Natural killer cell (primary cell): ENCODE measurements around the gene TUBGCP6. TPM values are rescaled to one million over a fixed set of nuclear protein-coding genes. Genes with fewer than 3 reads are reported as not detected.

Source experiments
- ATAC-seq, 3 donors: fragments of 150-1000 bp in 2 of 3; fragments of 200-7000 bp in 1 of 3; cut with Tn5 transposase; 1 replicate in 1 of 3; 2 replicates in 2 of 3; pipeline ENCODE4 v1.10.0; 2021; ENCODE audit warnings: mild to moderate bottlenecking in 2 of 3, moderate library complexity in 2 of 3
- DNase-seq, 2 donors: peaks; one replicate each; pipeline versions ENCODE4 v3.0.0 to v3.0.0-alpha.2; 2013 to 2021; ENCODE audit warnings: mixed read lengths in 1 of 2
- H3K27ac ChIP-seq: one replicate; pipeline ENCODE4 v1.5.1; 2013; ENCODE audit warnings: mild to moderate bottlenecking, low read length
- H3K27me3 ChIP-seq: one replicate; pipeline ENCODE4 v1.6.1; 2013; ENCODE audit warnings: low read length; ENCODE audit not compliant: control insufficient read depth, insufficient read depth
- H3K36me3 ChIP-seq: one replicate; pipeline ENCODE4 v1.6.1; 2013; ENCODE audit warnings: low read length; ENCODE audit not compliant: control insufficient read depth, insufficient read depth
- H3K4me1 ChIP-seq: one replicate; pipeline ENCODE4 v1.6.1; 2013; ENCODE audit warnings: low read length; ENCODE audit not compliant: control insufficient read depth, insufficient read depth
- H3K4me3 ChIP-seq: one replicate; pipeline ENCODE4 v1.5.1; 2013; ENCODE audit warnings: low read length
- H3K9me3 ChIP-seq: one replicate; pipeline ENCODE4 v1.6.1; 2013; ENCODE audit warnings: low read length; ENCODE audit not compliant: control insufficient read depth, insufficient read depth
- H3K27ac Mint-ChIP-seq, 2 donors: one replicate each; pipeline ENCODE4 v1.8.0; 2022; ENCODE audit warnings: mild to moderate bottlenecking in 2 of 2, mixed read lengths in 2 of 2, moderate library complexity in 1 of 2
- H3K27me3 Mint-ChIP-seq, 2 donors: one replicate each; pipeline ENCODE4 v1.8.0; 2022; ENCODE audit warnings: low read depth in 2 of 2, mixed read lengths in 2 of 2
- H3K36me3 Mint-ChIP-seq: one replicate; pipeline ENCODE4 v1.8.0; 2022; ENCODE audit warnings: mixed read lengths
- H3K4me1 Mint-ChIP-seq, 2 donors: one replicate each; pipeline ENCODE4 v1.8.0; 2022; ENCODE audit warnings: mixed read lengths in 2 of 2
- H3K4me3 Mint-ChIP-seq: one replicate; pipeline ENCODE4 v1.8.0; 2022; ENCODE audit warnings: mild to moderate bottlenecking, moderate library complexity, mixed read lengths
- H3K9me3 Mint-ChIP-seq, 2 donors: one replicate each; pipeline ENCODE4 v1.8.0; 2022; ENCODE audit warnings: mixed read lengths in 2 of 2
- WGBS: methylation state at CpG from one replicate; pipeline ENCODE4 v1.1.7; 2013; ENCODE audit warnings: missing lambda C conversion rate; ENCODE audit not compliant: insufficient coverage; 5-methylcytosine and 5-hydroxymethylcytosine counted together
- intact Hi-C: fragments of 100-400 bp; cut with micrococcal nuclease; formaldehyde crosslinking; loops from one replicate; pipeline ENCODE4 v1.14.2; 2022
- total RNA-seq, 4 donors: library from RNA; stranded (reverse); fragments of 120-200 nt in 1 of 4; gene quantifications; one replicate each; pipeline versions ENCODE4 v1.2.3 to v1.2.4, GENCODE V29; 2013 to 2022
- TF ChIP-seq, protein P1 (sequence below): fragments of 200-600 bp; IDR thresholded peaks from one replicate; pipeline ENCODE4 v1.8.0; 2022; ENCODE audit warnings: antibody characterized with exemption

The TUBGCP6 gene
- total RNA-seq, 3 donors from 2014 or later (not counting 1 experiment from before 2014, with no cell fraction given), result 105 to 126 (median 118) TPM

DNA sequence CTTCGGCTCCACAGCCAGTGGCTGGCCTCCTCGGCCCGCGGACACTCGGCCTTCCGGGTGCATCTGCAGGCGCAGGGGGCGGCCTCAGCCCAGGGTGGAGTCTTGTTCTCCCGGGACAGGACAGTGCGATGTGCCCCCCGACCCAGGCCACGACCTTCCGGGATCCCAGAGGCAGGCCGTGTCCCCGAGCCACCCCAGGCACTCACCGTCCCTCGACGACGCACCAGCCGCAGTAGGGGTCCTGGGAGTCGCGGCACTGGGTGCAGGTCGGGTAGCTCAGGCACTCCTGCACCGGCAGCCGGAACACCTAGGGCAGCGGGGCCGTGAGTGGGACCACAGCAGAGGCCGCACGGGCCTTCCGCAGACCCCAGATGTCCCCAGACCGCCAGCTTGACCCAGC is 42.9 kb upstream of the TUBGCP6 start:
- ATAC-seq (no peak), DNase-seq (no peak)
- Histone ChIP-seq H3K27ac (no peak overlapping the region), H3K9me3 (no peaks in the 10 kb centered on the region), H3K27me3 (no peaks in the 10 kb centered on the region), H3K4me3 (no peak overlapping the region), H3K4me1 (peaks cover 15% of the 10 kb centered on the region), H3K36me3 (no peaks in the 10 kb centered on the region)
- TF ChIP-seq, protein P1, sequence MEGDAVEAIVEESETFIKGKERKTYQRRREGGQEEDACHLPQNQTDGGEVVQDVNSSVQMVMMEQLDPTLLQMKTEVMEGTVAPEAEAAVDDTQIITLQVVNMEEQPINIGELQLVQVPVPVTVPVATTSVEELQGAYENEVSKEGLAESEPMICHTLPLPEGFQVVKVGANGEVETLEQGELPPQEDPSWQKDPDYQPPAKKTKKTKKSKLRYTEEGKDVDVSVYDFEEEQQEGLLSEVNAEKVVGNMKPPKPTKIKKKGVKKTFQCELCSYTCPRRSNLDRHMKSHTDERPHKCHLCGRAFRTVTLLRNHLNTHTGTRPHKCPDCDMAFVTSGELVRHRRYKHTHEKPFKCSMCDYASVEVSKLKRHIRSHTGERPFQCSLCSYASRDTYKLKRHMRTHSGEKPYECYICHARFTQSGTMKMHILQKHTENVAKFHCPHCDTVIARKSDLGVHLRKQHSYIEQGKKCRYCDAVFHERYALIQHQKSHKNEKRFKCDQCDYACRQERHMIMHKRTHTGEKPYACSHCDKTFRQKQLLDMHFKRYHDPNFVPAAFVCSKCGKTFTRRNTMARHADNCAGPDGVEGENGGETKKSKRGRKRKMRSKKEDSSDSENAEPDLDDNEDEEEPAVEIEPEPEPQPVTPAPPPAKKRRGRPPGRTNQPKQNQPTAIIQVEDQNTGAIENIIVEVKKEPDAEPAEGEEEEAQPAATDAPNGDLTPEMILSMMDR, result no peak
- Mint-ChIP-seq H3K4me1 (peaks cover 0 to 3% of the 10 kb centered on the region in 2 donors), H3K27ac (no peak overlapping the region), H3K9me3 (no peaks in the 10 kb centered on the region), H3K27me3 (peaks cover 6 to 10% of the 10 kb centered on the region in 2 donors), H3K4me3 (no peak overlapping the region), H3K36me3 (no peaks in the 10 kb centered on the region)
- WGBS, result 95% methylated on average over 31 of the region's 31 CpGs
- intact Hi-C loops, result no loop called here

DNA sequence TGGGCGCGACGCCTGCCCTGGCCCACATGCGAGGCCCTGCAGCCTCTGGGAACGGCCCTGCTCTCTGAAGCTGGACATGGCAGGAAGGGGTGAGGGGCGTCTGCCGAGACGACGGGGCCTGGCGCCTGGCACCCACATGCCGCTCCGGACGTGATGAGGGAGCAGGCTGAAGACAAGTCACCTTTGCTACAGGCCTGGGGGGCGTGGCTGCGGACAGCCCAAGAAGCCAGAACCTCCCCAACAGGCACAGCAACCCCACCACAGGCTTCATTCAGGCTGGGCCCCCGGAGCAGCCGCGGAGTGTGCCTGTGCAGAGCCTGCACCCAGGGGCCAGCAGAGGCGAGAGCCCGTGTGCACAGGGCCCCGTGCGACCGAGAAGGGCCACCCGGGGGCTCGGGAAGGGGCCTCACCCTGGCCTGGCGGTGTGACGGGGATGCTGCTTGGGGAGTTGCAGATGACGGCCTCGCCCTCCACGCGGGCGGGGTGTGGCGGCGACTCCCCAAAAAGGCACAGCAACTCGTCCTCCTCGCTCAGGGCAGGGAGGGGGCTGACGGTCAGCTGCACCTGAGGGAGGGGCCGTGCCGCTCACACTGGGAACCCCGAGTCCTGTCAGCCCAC is 42.0 kb upstream of the TUBGCP6 start:
- TF ChIP-seq, protein P1, result no peak
- intact Hi-C loops, result no loop called here
- Mint-ChIP-seq H3K4me3 (no peak overlapping the region), H3K4me1 (no peaks in the 10 kb centered on the region), H3K36me3 (no peaks in the 10 kb centered on the region), H3K27me3 (peaks cover 0 to 4% of the 10 kb centered on the region in 2 donors), H3K27ac (no peak overlapping the region), H3K9me3 (no peaks in the 10 kb centered on the region)
- Histone ChIP-seq H3K27me3 (no peaks in the 10 kb centered on the region), H3K36me3 (no peaks in the 10 kb centered on the region), H3K27ac (no peak overlapping the region), H3K4me1 (peaks cover 8% of the 10 kb centered on the region), H3K9me3 (no peaks in the 10 kb centered on the region), H3K4me3 (no peak overlapping the region)
- WGBS, result 93% methylated on average over 40 of the region's 40 CpGs
- no peak for DNase-seq
- ATAC-seq, result no peak

DNA sequence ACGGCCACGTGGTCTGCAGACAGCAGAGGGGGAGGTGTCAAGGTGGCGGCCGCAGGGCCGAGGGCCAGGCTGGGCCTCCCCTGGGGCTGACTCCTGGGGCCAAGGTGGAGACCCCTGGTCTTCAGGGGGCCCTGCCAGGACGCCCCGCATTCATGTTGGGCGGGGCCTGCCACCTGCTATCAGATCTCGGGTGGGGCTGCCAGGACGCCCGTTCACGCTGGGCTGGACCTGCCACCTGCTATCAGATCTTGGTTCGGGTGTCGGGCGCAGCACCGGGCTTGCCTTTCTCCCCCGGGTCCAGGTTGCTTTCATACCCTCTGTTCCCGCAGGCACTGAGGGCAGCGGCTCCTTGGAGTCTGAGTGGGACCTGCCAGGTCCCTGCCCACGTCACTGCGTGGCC is 41.5 kb upstream of the TUBGCP6 start:
- H3K36me3 ChIP-seq, result no peaks in the 10 kb centered on the region
- no peak overlapping the region for H3K27ac ChIP-seq
- ATAC-seq, result no peak
- intact Hi-C loops, result no loop called here
- DNase-seq, result no peak
- H3K4me3 ChIP-seq, result no peak overlapping the region
- H3K27me3 ChIP-seq, result no peaks in the 10 kb centered on the region
- H3K4me1 ChIP-seq, result peaks cover 3% of the 10 kb centered on the region
- Mint-ChIP-seq H3K4me1 (no peaks in the 10 kb centered on the region), H3K27ac (no peak overlapping the region), H3K9me3 (no peaks in the 10 kb centered on the region), H3K4me3 (no peak overlapping the region), H3K27me3 (no peaks in the 10 kb centered on the region), H3K36me3 (no peaks in the 10 kb centered on the region)
- H3K9me3 ChIP-seq, result no peaks in the 10 kb centered on the region
- WGBS, result 89% methylated on average over 21 of the region's 21 CpGs
- TF ChIP-seq, protein P1, result no peak
